AG04450 (cell line): Measurements from ENCODE around the gene DUSP23. TPM values are rescaled to one million over a fixed set of nuclear protein-coding genes. Genes with fewer than 3 reads are reported as not detected.

ENCODE experiments used
- CTCF ChIA-PET: fragments of 300-600, 350-600 bp; formaldehyde crosslinking; extraction: SDS; loops from one replicate; lab custom pipeline; 2022; ENCODE audit warnings: antibody characterized with exemption, inconsistent platforms; lab: Charles Lee
- POLR2A ChIA-PET: fragments of 350-600 bp; formaldehyde crosslinking; extraction: SDS; loops from one replicate; lab custom pipeline; 2021; ENCODE audit warnings: antibody characterized with exemption, inconsistent platforms; lab: Yijun Ruan, JAX
- DNase-seq: peaks from one replicate; pipeline ENCODE4 v3.0.0-alpha.2; 2011; ENCODE audit warnings: low read depth, low spot score
- H3K27ac ChIP-seq: one replicate; pipeline ENCODE4 v1.5.1; 2012; ENCODE audit warnings: low read depth, low read length, control low read depth
- H3K27me3 ChIP-seq: one replicate; pipeline ENCODE4 v1.6.0; 2012; ENCODE audit warnings: low read length; ENCODE audit not compliant: control insufficient read depth, insufficient read depth
- H3K4me3 ChIP-seq: 2 replicates; pipeline ENCODE4 v1.5.1; 2011; ENCODE audit warnings: mild to moderate bottlenecking, low read depth, low read length, control low read depth
- H3K9me3 ChIP-seq: 2 replicates; pipeline ENCODE4 v1.5.1; 2012; ENCODE audit warnings: low read length; ENCODE audit not compliant: control insufficient read depth, insufficient read depth
- CTCF ChIP-seq: IDR thresholded peaks from 2 replicates; pipeline ENCODE4 v1.5.1; 2011; ENCODE audit warnings: low read depth, low read length, control low read depth, inconsistent platforms
- polyA plus RNA-seq: library from polyadenylated mRNA; depleted of rRNA; stranded (reverse); fragments of >200 nt; gene quantifications from 2 replicates; pipeline ENCODE4 v1.2.3, GENCODE V29; 2011

DUSP23 gene
- polyA plus RNA-seq, 1 experiment = 6.1 TPM

GRCh38 chr1:159753386-159753785, 27.4 kb upstream of the DUSP23 start:
- H3K27me3 ChIP-seq = no peaks in the 10 kb centered on the region
- no peak overlapping the region for H3K27ac ChIP-seq
- no peak overlapping the region for H3K4me3 ChIP-seq
- ChIA-PET POLR2A (no interaction called here), CTCF (no interaction called here)
- no peaks in the 10 kb centered on the region for H3K9me3 ChIP-seq
- TF ChIP-seq CTCF = no peak
- no peak for DNase-seq

- CTCF ChIA-PET = no interaction called here
- Histone ChIP-seq H3K4me3 (no peak overlapping the region), H3K27me3 (no peaks in the 10 kb centered on the region), H3K27ac (no peak overlapping the region), H3K9me3 (no peaks in the 10 kb centered on the region)
- POLR2A ChIA-PET = no interaction called here
- DNase-seq = no peak
- TF ChIP-seq CTCF = no peak
Observed at GRCh38 chr1:159755451-159756007, 25.2 kb upstream of the DUSP23 start.

GRCh38 chr1:159756397-159756796, 24.4 kb upstream of the DUSP23 start:
- Histone ChIP-seq H3K27me3 (no peaks in the 10 kb centered on the region), H3K4me3 (no peak overlapping the region), H3K27ac (no peak overlapping the region), H3K9me3 (no peaks in the 10 kb centered on the region)
- no peak for DNase-seq
- ChIA-PET CTCF (interaction anchor here (1.4 kb wide), 1 partner anchor 24 kb away, joined by 4 read pairs; the partner anchor contains the start of gene DUSP23), POLR2A (no interaction called here)
- no peak for TF ChIP-seq CTCF

GRCh38 chr1:159763686-159764085, 17.1 kb upstream of the DUSP23 start:
- TF ChIP-seq CTCF = no peak
- DNase-seq = no peak
- no peak overlapping the region for H3K4me3 ChIP-seq
- H3K27ac ChIP-seq = no peak overlapping the region
- POLR2A ChIA-PET = no interaction called here
- CTCF ChIA-PET = no interaction called here
- H3K27me3 ChIP-seq = no peaks in the 10 kb centered on the region
- no peaks in the 10 kb centered on the region for H3K9me3 ChIP-seq

GRCh38 chr1:159765806-159766205, 15.0 kb upstream of the DUSP23 start:
- ChIA-PET CTCF (interaction anchor here (1.5 kb wide), 1 partner anchor 13 kb away, joined by 5 read pairs; no protein-coding TSS in a partner anchor), POLR2A (no interaction called here)

More at GRCh38 chr1:159765806-159766205, 15.0 kb upstream of the DUSP23 start:
- Histone ChIP-seq H3K9me3 (no peaks in the 10 kb centered on the region), H3K27me3 (no peaks in the 10 kb centered on the region), H3K4me3 (no peak overlapping the region), H3K27ac (no peak overlapping the region)
- no peak for TF ChIP-seq CTCF
- no peak for DNase-seq
